Natural killer cell (primary cell): ENCODE data around the gene SLC46A3. TPM values are rescaled to one million over a fixed set of nuclear protein-coding genes. Genes with fewer than 3 reads are reported as not detected.
"Not testable (repeated sequence)": the region's sequence is repeated elsewhere in the genome, so short reads cannot be mapped to it uniquely, and the experiment has no call there.

Experiments
- ATAC-seq, 3 donors: fragments of 150-1000 bp in 2 of 3; fragments of 200-7000 bp in 1 of 3; cut with Tn5 transposase; 1 replicate in 1 of 3; 2 replicates in 2 of 3; pipeline ENCODE4 v1.10.0; 2021; ENCODE audit warnings: mild to moderate bottlenecking in 2 of 3, moderate library complexity in 2 of 3
- DNase-seq, 2 donors: peaks; one replicate each; pipeline versions ENCODE4 v3.0.0 to v3.0.0-alpha.2; 2013 to 2021; ENCODE audit warnings: mixed read lengths in 1 of 2
- H3K27ac ChIP-seq: one replicate; pipeline ENCODE4 v1.5.1; 2013; ENCODE audit warnings: mild to moderate bottlenecking, low read length
- H3K27me3 ChIP-seq: one replicate; pipeline ENCODE4 v1.6.1; 2013; ENCODE audit warnings: low read length; ENCODE audit not compliant: control insufficient read depth, insufficient read depth
- H3K36me3 ChIP-seq: one replicate; pipeline ENCODE4 v1.6.1; 2013; ENCODE audit warnings: low read length; ENCODE audit not compliant: control insufficient read depth, insufficient read depth
- H3K4me1 ChIP-seq: one replicate; pipeline ENCODE4 v1.6.1; 2013; ENCODE audit warnings: low read length; ENCODE audit not compliant: control insufficient read depth, insufficient read depth
- H3K4me3 ChIP-seq: one replicate; pipeline ENCODE4 v1.5.1; 2013; ENCODE audit warnings: low read length
- H3K9me3 ChIP-seq: one replicate; pipeline ENCODE4 v1.6.1; 2013; ENCODE audit warnings: low read length; ENCODE audit not compliant: control insufficient read depth, insufficient read depth
- H3K27ac Mint-ChIP-seq, 2 donors: one replicate each; pipeline ENCODE4 v1.8.0; 2022; ENCODE audit warnings: mild to moderate bottlenecking in 2 of 2, mixed read lengths in 2 of 2, moderate library complexity in 1 of 2
- H3K27me3 Mint-ChIP-seq, 2 donors: one replicate each; pipeline ENCODE4 v1.8.0; 2022; ENCODE audit warnings: low read depth in 2 of 2, mixed read lengths in 2 of 2
- H3K36me3 Mint-ChIP-seq: one replicate; pipeline ENCODE4 v1.8.0; 2022; ENCODE audit warnings: mixed read lengths
- H3K4me1 Mint-ChIP-seq, 2 donors: one replicate each; pipeline ENCODE4 v1.8.0; 2022; ENCODE audit warnings: mixed read lengths in 2 of 2
- H3K4me3 Mint-ChIP-seq: one replicate; pipeline ENCODE4 v1.8.0; 2022; ENCODE audit warnings: mild to moderate bottlenecking, moderate library complexity, mixed read lengths
- H3K9me3 Mint-ChIP-seq, 2 donors: one replicate each; pipeline ENCODE4 v1.8.0; 2022; ENCODE audit warnings: mixed read lengths in 2 of 2
- WGBS: methylation state at CpG from one replicate; pipeline ENCODE4 v1.1.7; 2013; ENCODE audit warnings: missing lambda C conversion rate; ENCODE audit not compliant: insufficient coverage; 5-methylcytosine and 5-hydroxymethylcytosine counted together
- intact Hi-C: fragments of 100-400 bp; cut with micrococcal nuclease; formaldehyde crosslinking; loops from one replicate; pipeline ENCODE4 v1.14.2; 2022
- total RNA-seq, 4 donors: library from RNA; stranded (reverse); fragments of 120-200 nt in 1 of 4; gene quantifications; one replicate each; pipeline versions ENCODE4 v1.2.3 to v1.2.4, GENCODE V29; 2013 to 2022
- TF ChIP-seq, protein P1 (sequence below): fragments of 200-600 bp; IDR thresholded peaks from one replicate; pipeline ENCODE4 v1.8.0; 2022; ENCODE audit warnings: antibody characterized with exemption

The SLC46A3 gene
- total RNA-seq, 3 donors from 2014 or later (not counting 1 experiment from before 2014, with no cell fraction given), result 9.7 to 16.2 (median 11.9) TPM

DNA sequence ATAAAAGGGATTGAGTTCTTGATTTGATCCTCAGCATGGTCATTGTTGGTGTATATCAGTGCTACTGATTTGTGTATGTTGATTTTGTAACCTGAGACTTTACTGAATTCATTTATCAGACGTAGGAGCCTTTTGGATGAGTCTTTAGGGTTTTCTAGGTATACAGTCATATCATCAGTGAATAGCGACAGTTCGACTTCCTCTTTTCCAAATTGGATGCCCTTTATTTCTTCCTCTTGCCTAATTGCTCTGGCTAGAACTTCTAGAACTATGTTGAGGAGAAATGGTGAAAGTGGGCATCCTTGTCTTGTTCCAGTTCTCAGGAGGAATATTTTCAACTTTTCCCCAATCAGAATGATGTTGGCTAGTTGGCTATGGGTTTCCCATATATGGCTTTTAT, 32.9 kb downstream of the SLC46A3 start:
- DNase-seq, result no peak

DNA sequence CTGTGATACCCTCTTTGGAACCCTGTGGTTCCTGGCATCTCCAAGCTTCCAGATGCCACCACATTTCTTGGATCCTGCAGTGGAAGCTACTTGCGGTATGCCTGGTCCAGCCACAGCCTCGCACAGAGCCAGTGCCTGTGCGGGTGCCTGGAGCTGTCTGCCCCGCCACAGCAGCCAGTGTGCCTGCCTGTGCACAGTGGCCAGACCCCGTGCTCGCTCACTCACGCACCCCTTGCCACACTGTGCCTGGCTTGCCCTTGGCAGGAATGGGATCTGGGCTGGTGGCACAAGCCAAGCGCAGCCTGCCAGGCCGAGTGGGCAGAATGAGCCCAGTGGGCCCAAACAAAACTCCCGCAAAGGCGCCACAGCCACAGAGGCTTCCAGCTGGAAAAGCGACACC, 33.7 kb downstream of the SLC46A3 start:
- ATAC-seq, result no peak
- Histone ChIP-seq H3K4me3 (no peak overlapping the region), H3K27ac (no peak overlapping the region), H3K4me1 (no peaks in the 10 kb centered on the region), H3K9me3 (no peaks in the 10 kb centered on the region), H3K27me3 (no peaks in the 10 kb centered on the region), H3K36me3 (peaks cover 3% of the 10 kb centered on the region)
- TF ChIP-seq, protein P1, sequence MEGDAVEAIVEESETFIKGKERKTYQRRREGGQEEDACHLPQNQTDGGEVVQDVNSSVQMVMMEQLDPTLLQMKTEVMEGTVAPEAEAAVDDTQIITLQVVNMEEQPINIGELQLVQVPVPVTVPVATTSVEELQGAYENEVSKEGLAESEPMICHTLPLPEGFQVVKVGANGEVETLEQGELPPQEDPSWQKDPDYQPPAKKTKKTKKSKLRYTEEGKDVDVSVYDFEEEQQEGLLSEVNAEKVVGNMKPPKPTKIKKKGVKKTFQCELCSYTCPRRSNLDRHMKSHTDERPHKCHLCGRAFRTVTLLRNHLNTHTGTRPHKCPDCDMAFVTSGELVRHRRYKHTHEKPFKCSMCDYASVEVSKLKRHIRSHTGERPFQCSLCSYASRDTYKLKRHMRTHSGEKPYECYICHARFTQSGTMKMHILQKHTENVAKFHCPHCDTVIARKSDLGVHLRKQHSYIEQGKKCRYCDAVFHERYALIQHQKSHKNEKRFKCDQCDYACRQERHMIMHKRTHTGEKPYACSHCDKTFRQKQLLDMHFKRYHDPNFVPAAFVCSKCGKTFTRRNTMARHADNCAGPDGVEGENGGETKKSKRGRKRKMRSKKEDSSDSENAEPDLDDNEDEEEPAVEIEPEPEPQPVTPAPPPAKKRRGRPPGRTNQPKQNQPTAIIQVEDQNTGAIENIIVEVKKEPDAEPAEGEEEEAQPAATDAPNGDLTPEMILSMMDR, result no peak
- no peaks in the 10 kb centered on the region for H3K36me3 Mint-ChIP-seq
- H3K4me1 Mint-ChIP-seq, result no peaks in the 10 kb centered on the region
- H3K4me3 Mint-ChIP-seq, result no peak overlapping the region
- H3K27ac Mint-ChIP-seq, result no peak overlapping the region
- H3K27me3 Mint-ChIP-seq, result no peaks in the 10 kb centered on the region
- H3K9me3 Mint-ChIP-seq, result peaks cover 2 to 3% of the 10 kb centered on the region in 2 donors
- WGBS, result 91% methylated on average over 12 of the region's 12 CpGs
- intact Hi-C loops, result no loop called here
- no peak for DNase-seq

More for the DNA sequence above, 32.9 kb downstream of the SLC46A3 start:
- peaks cover 0 to 1% of the 10 kb centered on the region in 2 donors for H3K27me3 Mint-ChIP-seq
- H3K27ac Mint-ChIP-seq, result no peak overlapping the region
- no peaks in the 10 kb centered on the region for H3K36me3 Mint-ChIP-seq
- H3K4me1 Mint-ChIP-seq, result no peaks in the 10 kb centered on the region
- H3K9me3 Mint-ChIP-seq, result peaks cover 2 to 4% of the 10 kb centered on the region in 2 donors
- Histone ChIP-seq H3K4me1 (no peaks in the 10 kb centered on the region), H3K9me3 (no peaks in the 10 kb centered on the region), H3K27me3 (no peaks in the 10 kb centered on the region), H3K27ac (no peak overlapping the region), H3K4me3 (no peak overlapping the region), H3K36me3 (no peaks in the 10 kb centered on the region)
- TF ChIP-seq, protein P1, result no peak
- intact Hi-C loops, result no loop called here
- WGBS, result 88% methylated on average over 1 of the region's 3 CpGs
- ATAC-seq, result no peak
- H3K4me3 Mint-ChIP-seq, result no peak overlapping the region

DNA sequence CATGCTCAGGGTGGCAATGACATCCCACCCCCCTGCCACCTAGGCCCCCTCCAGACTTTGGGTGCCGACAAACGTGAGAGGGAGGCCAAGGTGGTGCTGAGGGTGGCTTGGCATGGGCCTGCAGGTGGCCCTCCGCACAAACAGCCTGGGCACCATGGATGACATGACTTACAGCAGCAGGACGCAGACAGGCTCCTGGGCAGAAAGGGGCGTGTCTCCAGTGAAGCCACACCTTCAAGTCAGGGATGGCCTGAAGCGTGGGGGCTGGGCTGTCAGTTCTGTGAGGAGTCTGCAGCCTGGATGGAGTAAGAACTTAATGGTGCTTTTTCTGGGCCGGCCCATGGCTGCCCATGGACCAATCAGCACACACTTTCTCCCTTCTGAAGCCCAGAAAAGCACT, 34.5 kb downstream of the SLC46A3 start:
- Histone ChIP-seq H3K27me3 (no peaks in the 10 kb centered on the region), H3K9me3 (no peaks in the 10 kb centered on the region), H3K4me3 (no peak overlapping the region), H3K4me1 (no peaks in the 10 kb centered on the region), H3K27ac (no peak overlapping the region), H3K36me3 (peaks cover 10% of the 10 kb centered on the region)
- Mint-ChIP-seq H3K4me3 (no peak overlapping the region), H3K36me3 (no peaks in the 10 kb centered on the region), H3K27me3 (no peaks in the 10 kb centered on the region), H3K9me3 (peaks cover 0 to 3% of the 10 kb centered on the region in 2 donors), H3K27ac (no peak overlapping the region), H3K4me1 (no peaks in the 10 kb centered on the region)
- TF ChIP-seq, protein P1, result no peak
- ATAC-seq (no peak), DNase-seq (no peak)
- WGBS, result 86% methylated on average over 7 of the region's 7 CpGs
- intact Hi-C loops, result no loop called here

DNA sequence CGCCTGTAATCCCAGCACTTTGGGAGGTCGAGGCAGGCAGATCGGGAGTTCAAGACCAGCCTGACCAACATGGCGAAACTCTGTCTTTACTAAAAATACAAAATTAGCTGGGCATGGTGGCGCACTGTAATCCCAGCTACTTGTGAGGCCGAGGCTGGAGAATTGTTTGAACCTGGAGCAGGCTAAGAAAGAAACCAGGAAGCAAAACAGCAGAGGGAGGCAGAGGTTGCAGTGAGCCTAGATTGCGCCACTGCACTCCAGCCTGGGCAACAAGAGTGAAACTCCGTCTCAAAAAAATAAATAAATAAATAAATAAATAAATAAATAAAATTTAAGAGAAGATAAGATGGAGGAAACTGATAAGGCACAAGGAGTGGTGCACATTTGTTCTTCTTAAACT, 35.6 kb downstream of the SLC46A3 start:
- H3K9me3 ChIP-seq, H3K4me3 Mint-ChIP-seq, intact Hi-C loops, H3K4me1 Mint-ChIP-seq, H3K27ac Mint-ChIP-seq, H3K27me3 Mint-ChIP-seq, H3K36me3 Mint-ChIP-seq, H3K27me3 ChIP-seq, H3K9me3 Mint-ChIP-seq, H3K27ac ChIP-seq, H3K4me1 ChIP-seq, H3K4me3 ChIP-seq, DNase-seq, ATAC-seq: not testable (repeated sequence)
- WGBS, result 85% methylated on average over 6 of the region's 8 CpGs
- H3K36me3 ChIP-seq, result peaks cover 19% of the 10 kb centered on the region
